Measurements from ENCODE around the gene ZFYVE28.
A peak's percentile ranks its signal among the peaks of the same experiment; 100 is the strongest.

ZFYVE28 gene

DNA sequence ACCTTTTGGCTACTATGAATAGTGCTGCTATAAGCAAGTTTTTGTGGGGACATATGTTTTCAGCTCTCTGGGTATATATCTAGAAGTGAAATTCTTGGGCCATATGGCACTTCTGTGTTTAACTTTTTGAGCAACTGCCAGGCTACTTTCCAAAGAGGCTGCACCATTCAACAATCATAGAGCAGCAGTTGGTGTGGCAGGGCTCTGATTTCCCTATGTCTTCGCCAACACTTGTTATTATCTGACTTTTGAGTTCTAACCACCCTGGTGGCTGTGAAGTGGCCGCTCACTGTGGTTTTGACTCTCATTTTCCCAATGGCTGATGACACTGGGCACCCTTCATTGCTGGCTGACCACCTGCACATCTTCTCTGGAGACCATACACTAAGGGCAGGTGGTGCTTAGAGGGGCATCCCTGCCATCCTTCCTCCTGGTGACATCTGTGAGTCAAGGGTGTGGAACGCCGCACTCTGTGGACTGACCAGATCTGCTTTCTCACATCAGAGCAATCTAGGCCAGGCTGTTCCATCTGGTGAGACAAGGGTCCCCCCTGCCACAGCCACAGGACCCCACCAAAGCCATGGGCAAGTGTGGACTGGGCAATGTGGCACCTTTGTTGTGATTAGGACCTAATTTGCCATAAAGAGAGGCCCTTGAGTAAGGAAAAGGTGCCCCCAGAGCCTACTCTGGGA, 49.6 kb downstream of the ZFYVE28 start:
- DNase-seq (ENCODE audit: low read depth): no peak

DNA sequence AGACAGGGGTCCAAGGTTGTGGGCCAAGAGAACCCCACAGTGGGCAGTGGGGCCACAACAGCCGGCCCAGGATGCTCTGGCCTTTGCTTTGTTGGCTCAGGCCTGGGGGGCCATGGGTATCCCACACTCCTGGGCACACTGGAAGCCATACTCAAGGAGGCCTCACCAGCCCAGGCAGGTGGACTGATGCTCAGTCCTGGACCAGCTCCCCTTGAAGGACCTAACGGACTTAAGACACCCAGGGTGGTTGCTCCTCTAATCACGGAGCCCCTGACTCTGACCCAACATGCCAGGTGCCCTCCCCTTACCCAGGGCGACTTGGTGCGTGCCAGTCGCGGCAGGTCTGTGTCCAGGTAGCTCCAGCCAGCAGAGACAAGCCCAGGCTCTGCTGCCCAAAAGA, 50.8 kb downstream of the ZFYVE28 start:
- no peak for DNase-seq (ENCODE audit: low read depth)

GRCh38 chr4:2366252-2367192, 51.9 kb downstream of the ZFYVE28 start:
- no peak for DNase-seq (ENCODE audit: low read depth)

DNA sequence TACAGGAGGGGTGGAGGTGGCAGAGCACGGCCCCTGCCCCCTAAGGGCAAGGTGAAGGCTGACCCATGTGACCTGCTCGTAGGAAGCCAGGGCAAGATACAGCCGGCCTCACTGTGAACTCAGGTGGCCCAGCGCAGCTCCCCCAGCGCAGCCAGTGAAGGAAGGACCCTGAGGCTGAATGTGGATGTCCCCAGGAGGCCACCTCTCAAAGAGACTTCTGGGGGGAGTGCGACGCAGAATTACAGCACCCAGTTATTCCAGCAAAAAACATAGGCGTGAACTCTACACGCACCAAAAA, 52.6 kb downstream of the ZFYVE28 start:
- DNase-seq (ENCODE audit: low read depth): no peak

DNA sequence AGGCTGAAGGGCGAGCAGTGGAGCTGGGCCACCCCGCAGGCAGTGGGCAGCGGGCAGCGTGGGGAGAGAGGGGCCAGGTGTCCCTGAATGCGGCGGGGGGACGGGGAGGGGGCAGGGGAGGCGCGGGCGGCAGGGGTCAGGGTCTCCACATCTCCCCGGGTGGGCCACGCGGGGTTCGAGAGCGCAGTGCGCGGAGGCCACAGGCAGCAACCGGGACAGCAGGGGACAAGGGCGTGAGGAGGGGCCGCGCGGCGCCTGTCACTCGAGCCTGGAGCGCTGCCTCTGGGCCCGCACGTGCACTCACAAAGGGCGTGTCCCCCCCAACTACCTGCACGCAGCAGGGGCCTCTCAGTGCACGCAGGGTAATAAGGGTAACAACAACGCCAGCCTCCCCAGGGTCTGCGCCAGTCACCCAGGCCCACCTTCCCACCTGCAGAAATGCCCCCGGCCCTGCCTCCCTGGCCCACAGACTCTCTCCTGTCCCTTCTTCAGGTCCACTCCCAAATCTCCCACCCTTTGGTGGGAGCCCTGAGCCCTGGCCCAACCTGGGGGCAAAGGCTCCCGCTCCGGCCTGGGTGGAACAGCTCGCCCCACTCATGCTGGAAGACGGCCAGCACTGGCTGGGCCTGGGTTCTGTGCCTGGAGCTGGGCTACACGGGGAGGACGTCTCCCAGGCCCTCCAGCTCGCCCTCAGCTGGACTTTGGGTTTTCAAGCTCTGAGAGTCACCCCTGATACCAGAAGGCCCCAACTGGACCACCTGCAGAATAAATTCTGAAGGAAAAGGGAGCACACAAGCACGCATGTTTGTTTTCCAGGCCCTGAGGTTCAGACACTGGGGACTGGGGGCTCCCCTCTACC, 53.2 kb downstream of the ZFYVE28 start:
- no peak for DNase-seq (ENCODE audit: low read depth)

DNA sequence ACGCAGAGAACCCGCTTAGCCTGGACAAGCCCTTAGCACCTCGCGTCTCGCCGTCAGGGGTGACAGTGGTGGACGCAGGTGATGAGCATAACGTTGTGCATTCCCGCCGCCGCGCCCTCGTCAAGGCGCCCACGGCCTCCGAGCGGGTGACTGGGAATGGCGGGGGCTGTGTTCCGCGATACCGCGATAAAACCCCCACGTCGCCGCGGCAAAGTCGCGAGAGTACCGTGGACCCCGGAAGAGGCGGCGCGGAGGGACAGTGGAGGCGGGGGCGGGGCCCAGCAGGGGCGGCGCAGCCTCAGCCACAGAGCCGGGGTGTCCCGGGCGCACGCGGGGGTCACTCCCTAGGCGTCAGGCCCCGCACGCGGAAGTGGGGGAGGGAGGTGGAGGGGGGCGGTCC, 53.8 kb downstream of the ZFYVE28 start:
- DNase-seq (ENCODE audit: low read depth): peak; percentile 41

DNA sequence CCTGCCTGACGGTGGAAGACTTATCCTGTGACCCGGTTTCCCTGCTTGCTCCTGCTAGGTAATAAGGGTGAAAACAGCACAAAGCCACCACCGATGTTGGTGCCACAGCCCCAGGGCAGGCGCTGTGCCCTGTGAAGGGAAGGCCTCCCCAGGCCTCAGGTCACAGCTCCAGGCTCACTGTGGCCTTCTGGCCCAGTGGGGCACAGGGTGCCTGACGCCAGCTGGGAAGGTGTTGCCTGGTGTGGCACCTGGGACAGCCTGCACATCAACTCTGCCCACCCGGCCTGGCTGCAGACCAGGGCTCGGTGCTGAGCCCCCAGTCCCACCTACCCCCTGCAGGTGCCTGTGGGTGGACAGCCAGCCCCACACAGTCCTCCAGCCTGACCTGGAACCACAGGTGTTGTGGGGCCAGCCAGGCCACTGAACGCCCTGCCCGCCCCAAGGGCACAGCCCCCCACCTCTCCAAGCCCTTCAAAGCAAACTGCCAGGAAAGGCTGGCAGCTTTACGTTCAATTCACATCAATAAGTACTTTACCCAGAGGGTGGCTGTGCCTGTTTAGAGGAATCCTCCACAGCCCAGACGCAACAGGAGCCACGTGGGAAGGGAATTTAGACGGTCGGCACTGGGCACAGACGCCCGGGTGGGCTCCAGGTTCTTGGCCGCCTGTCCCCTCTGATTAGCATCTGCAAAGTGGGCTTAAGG, 54.3 kb downstream of the ZFYVE28 start:
- DNase-seq (ENCODE audit: low read depth): no peak

DNA sequence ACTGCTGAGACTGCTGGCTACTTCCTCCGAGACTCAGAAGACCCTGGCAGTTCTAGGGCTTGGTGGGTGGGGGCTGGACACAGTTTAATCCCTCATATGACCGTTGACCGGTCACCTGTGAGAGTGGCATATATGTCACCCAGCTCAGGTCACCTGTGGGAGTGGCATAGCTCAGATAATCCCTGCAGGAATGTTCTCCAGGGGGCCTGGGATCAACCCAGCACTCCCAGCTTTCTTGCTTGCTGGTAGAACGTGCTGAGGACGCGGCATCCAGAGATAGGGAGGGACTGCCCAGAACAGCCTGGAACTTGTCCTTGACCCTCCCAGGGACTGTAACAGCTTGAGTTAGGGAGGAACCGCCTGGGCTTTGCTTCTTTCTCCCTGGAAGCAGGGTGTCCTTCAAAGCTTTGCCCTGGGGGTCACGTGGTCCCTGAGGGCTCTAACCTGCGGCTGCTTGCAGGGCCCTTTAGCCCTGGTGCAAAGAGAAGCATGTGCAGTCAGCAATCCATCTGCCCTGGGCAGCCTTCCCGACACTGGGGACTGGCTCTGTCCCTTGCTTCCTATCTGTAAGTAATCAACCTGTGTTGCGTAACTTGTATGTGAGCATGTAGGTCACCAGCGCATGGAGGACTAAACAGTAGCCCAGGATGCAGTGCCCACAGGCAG, 55.3 kb downstream of the ZFYVE28 start:
- no peak for DNase-seq (ENCODE audit: low read depth)

GRCh38 chr4:2362266-2363055, 56.0 kb downstream of the ZFYVE28 start:
- no peak for DNase-seq (ENCODE audit: low read depth)

DNA sequence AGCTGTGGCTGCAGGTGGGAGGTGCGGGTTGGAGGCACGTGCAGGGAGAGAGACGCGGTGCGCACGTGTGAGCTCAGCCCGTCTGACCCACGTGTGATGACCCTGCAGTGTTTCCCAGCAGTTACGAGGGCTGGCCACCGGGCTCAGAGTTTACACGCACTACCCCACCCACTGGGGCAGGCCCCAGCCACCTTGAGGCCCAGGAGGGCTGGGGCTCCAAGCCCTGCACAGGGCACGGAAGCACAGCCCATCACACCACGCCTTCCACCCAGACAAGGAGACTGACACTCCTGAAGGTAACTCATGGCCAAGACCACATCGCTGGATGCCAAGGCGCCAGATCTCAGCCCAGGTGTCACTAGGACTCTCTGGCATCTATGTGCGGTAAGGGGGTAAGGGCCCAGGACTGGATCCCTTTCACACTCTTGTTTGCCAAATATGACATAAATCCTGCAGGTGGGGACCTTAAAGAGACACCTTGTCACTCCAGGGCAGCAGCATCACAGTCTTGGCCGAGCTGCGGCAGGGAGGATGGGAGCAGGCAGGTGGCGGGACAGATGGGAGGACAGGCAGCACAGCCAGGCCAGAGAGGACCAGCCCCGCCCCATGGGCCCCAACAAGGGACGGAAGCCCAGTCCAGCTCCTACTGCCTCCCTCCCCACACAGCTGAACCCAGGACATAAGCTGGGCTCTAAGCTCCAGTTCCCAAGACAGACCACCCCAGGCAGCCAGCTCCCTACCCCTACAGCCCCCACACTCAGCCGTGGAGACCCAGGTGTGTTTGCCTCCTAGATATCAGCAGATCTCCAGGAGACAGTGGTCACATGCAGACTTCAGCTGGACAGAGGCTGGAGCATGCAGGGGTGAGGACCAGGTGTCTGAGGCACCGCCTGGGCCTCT, 56.8 kb downstream of the ZFYVE28 start:
- DNase-seq (ENCODE audit: low read depth): no peak

GRCh38 chr4:2360396-2360730, 58.1 kb downstream of the ZFYVE28 start:
- no peak for DNase-seq (ENCODE audit: low read depth)

DNA sequence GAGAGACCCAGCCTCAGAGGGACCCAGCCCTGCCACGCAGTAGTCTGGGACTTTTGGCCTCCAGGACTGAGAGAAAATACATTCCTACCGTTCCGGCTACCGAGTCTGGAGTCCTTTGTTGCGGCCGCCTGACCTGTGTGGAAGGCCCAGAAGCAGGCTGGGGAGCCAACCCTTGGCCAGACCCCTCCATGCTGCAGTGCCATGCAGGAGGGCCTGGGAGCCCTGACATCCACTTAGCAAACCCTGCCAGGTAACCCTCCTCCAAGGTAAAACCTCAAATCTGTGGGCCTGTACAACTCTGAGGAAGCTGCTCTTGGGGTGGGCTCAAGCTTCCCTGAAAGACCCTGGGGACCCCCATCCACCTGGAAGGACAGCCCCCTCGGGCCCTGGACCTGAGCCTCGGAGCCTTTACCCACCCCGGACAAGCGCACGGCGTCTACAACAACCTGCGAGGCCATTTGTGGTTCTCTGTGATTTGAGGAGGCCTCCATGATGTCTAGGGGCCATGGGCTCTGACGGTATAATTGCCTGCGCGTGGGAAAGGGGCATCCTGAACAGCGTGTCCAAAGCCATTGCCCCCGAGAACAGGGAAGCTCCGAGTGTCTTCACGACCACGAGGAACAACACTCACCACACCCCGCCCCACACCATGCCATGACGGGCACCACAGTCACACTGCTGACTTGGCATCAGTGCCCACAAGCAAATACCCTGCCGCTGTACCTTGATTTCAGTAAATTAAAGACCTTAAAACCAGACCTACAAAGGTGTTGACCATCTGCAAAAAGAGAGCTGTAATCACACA, 58.7 kb downstream of the ZFYVE28 start:
- no peak for DNase-seq (ENCODE audit: low read depth)

DNA sequence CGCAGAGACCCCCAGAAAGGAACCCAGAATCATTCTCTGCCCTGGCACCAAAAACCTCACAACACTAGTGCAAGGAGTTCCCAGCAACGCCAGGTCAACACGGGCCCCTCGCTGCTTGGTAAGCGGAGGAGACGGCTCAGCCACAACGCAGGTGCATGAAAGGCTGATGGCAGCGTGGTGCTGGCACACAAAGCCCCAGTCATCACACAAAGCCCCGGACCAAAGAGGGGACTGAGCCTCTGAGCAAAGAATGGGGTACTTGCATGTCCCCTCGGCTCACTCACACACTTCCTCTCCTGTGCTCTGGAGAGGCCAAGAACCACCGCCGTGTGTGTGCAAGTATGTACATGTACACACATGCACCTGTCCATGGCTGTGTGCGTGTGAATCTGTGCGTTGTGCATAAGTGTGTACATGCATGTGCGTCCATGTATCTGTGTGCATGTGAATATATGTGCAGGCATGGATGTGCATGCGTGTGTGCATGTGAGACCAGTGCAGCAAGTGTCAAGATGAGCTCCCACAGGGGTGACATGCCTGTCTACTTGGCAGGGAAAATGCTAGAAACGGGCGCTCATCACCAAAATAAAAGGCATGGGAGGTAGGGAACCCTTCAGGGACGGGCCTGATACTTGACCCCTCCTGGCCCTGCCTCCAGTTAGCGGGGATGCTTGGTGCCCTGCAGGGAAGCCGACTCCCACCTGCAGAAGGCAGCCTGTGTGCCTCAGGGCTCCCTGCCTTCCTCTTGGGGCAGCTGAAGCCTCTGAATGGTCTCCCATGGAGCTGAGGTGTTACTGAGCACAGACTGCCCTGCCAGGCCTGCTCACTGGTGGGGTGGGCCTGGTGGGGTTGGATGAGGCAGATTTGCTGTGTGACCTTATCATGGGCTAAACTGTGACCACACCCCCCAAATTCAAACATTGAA, 60.4 kb downstream of the ZFYVE28 start:
- no peak for DNase-seq (ENCODE audit: low read depth)

GRCh38 chr4:2356123-2357069, 62.0 kb downstream of the ZFYVE28 start:
- no peak for DNase-seq (ENCODE audit: low read depth)

- DNase-seq (ENCODE audit: low read depth): no peak
Observed at GRCh38 chr4:2354760-2355159, 63.7 kb downstream of the ZFYVE28 start.

GRCh38 chr4:2354118-2354517, 64.3 kb downstream of the ZFYVE28 start:
- no peak for DNase-seq (ENCODE audit: low read depth)

All from activated T-helper 9 cell treated with anti-CD3 and anti-CD28 coated beads, Interleukin-2, amount 50 U/mL, for 16 hours (primary cell).